Keratinocyte (primary cell): Measurements from ENCODE around the gene FGFR3. TPM values are rescaled to one million over a fixed set of nuclear protein-coding genes. Genes with fewer than 3 reads are reported as not detected.

ENCODE experiments used
- DNase-seq: peaks from one replicate; pipeline ENCODE4 v3.0.0-alpha.2; 2011; ENCODE audit warnings: low read depth, missing footprints, low spot score
- FAIRE-seq: peaks from 2 replicates; lab custom pipeline; 2011; peaks lifted over from hg19 to GRCh38; lab: Jason Lieb, UNC
- H2AFZ ChIP-seq: 2 replicates; pipeline ENCODE4 v1.6.0; 2012; ENCODE audit warnings: low read length, control low read depth, inconsistent platforms; ENCODE audit not compliant: control insufficient read depth
- H3K27ac ChIP-seq: 2 replicates; pipeline ENCODE4 v1.5.1; 2011; ENCODE audit warnings: low read length; ENCODE audit not compliant: control insufficient read depth, insufficient read depth
- H3K27me3 ChIP-seq: 3 replicates; pipeline ENCODE4 v1.6.0; 2011; ENCODE audit warnings: low read length; ENCODE audit not compliant: control insufficient read depth, insufficient read depth; ENCODE audit errors: extremely low read depth
- H3K36me3 ChIP-seq, 2 experiments: 2 replicates in 1 of 2; 3 replicates in 1 of 2; pipeline ENCODE4 v1.5.1; 2011; ENCODE audit warnings: low read length in 2 of 2, mild to moderate bottlenecking in 1 of 2; ENCODE audit not compliant: control insufficient read depth in 2 of 2, insufficient read depth in 2 of 2; ENCODE audit errors: extremely low read depth in 1 of 2
- H3K4me1 ChIP-seq: 3 replicates; pipeline ENCODE4 v1.5.1; 2011; ENCODE audit warnings: low read length; ENCODE audit not compliant: control insufficient read depth, insufficient read depth; ENCODE audit errors: extremely low read depth
- H3K4me2 ChIP-seq: 3 replicates; pipeline ENCODE4 v1.6.0; 2011; ENCODE audit warnings: low read depth, low read length; ENCODE audit not compliant: control insufficient read depth, insufficient read depth; ENCODE audit errors: extremely low read depth
- H3K4me3 ChIP-seq, 3 experiments: fragments of 200-600 bp in 1 of 3; sonication (generic) in 1 of 3; 2 replicates in 2 of 3; 3 replicates in 1 of 3; pipeline ENCODE4 v1.5.1; 2011 to 2016; ENCODE audit warnings: low read length in 3 of 3, mild to moderate bottlenecking in 3 of 3, control low read depth in 2 of 3, inconsistent platforms in 1 of 3, low read depth in 1 of 3, mixed read lengths in 1 of 3, mixed run types in 1 of 3, moderate library complexity in 1 of 3; ENCODE audit not compliant: control insufficient read depth in 2 of 3, insufficient read depth in 2 of 3; ENCODE audit errors: extremely low read depth in 1 of 3
- H3K79me2 ChIP-seq: 2 replicates; pipeline ENCODE4 v1.6.0; 2012; ENCODE audit warnings: low read length; ENCODE audit not compliant: control insufficient read depth, insufficient read depth
- H3K9ac ChIP-seq: 3 replicates; pipeline ENCODE4 v1.6.0; 2011; ENCODE audit warnings: low read length; ENCODE audit not compliant: control insufficient read depth, insufficient read depth; ENCODE audit errors: extremely low read depth
- H3K9me1 ChIP-seq: 3 replicates; pipeline ENCODE4 v1.6.0; 2011; ENCODE audit warnings: low read length; ENCODE audit not compliant: control insufficient read depth, insufficient read depth; ENCODE audit errors: extremely low read depth
- H3K9me3 ChIP-seq: 2 replicates; pipeline ENCODE4 v1.5.1; 2012; ENCODE audit warnings: low read depth, low read length; ENCODE audit not compliant: control insufficient read depth
- H4K20me1 ChIP-seq: 3 replicates; pipeline ENCODE4 v1.6.0; 2011; ENCODE audit warnings: low read length; ENCODE audit not compliant: control insufficient read depth, insufficient read depth; ENCODE audit errors: extremely low read depth
- EZH2 ChIP-seq: IDR thresholded peaks from one replicate; pipeline ENCODE4 v1.6.1; 2012; ENCODE audit warnings: inconsistent platforms, mild to moderate bottlenecking, low read length, moderate library complexity
- dilution Hi-C: fragments of 300-500 bp; cut with MboI; formaldehyde crosslinking; loops from one replicate; pipeline ENCODE4 v1.7.0; 2020; ENCODE audit warnings: low sequenced_read_pairs; ENCODE audit not compliant: extremely low pct_ligation_motif_present
- polyA plus RNA-seq, 5 experiments: library from polyadenylated mRNA; depleted of rRNA in 3 of 5; stranded (reverse) in 3 of 5; stranded (forward) in 1 of 5; unstranded in 1 of 5; fragments of >200 nt; gene quantifications; 1 replicate in 1 of 5; 2 replicates in 3 of 5; 3 replicates in 1 of 5; pipeline versions ENCODE4 v1.2.1 to v1.2.3, GENCODE V29; 2011 to 2012; ENCODE audit warnings: missing spikeins in 2 of 5, low read depth in 1 of 5, low replicate concordance in 1 of 5
- TF ChIP-seq, protein P1 (sequence below), 3 experiments: IDR thresholded peaks in 1 of 3; conservative IDR thresholded peaks in 1 of 3; optimal IDR thresholded peaks in 1 of 3; 2 replicates in 2 of 3; 3 replicates in 1 of 3; pipeline versions ENCODE3 to v1.5.1; 2011; ENCODE audit warnings: low read length in 3 of 3, mild to moderate bottlenecking in 3 of 3, moderate library complexity in 2 of 3, control low read depth in 1 of 3, inconsistent platforms in 1 of 3; ENCODE audit not compliant: insufficient read depth in 2 of 3; ENCODE audit errors: extremely low read depth in 1 of 3

FGFR3 gene
- polyA plus RNA-seq, 1 donor (not counting 4 experiments of a cell fraction or from before 2014, with no cell fraction given), result 45.2 TPM

GRCh38 chr4:1752284-1753041 lies 40.6 kb upstream of the FGFR3 start:
- H3K4me2 ChIP-seq, result peak overlapping the region; percentile 77
- peaks cover 51% of the 10 kb centered on the region for H3K4me1 ChIP-seq
- no peaks in the 10 kb centered on the region for H3K27me3 ChIP-seq
- no peaks in the 10 kb centered on the region for H3K36me3 ChIP-seq
- peak overlapping the region in 2 of 3 experiments; percentile 25 to 45 for H3K4me3 ChIP-seq
- TF ChIP-seq, protein P1, sequence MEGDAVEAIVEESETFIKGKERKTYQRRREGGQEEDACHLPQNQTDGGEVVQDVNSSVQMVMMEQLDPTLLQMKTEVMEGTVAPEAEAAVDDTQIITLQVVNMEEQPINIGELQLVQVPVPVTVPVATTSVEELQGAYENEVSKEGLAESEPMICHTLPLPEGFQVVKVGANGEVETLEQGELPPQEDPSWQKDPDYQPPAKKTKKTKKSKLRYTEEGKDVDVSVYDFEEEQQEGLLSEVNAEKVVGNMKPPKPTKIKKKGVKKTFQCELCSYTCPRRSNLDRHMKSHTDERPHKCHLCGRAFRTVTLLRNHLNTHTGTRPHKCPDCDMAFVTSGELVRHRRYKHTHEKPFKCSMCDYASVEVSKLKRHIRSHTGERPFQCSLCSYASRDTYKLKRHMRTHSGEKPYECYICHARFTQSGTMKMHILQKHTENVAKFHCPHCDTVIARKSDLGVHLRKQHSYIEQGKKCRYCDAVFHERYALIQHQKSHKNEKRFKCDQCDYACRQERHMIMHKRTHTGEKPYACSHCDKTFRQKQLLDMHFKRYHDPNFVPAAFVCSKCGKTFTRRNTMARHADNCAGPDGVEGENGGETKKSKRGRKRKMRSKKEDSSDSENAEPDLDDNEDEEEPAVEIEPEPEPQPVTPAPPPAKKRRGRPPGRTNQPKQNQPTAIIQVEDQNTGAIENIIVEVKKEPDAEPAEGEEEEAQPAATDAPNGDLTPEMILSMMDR (optimal IDR thresholded peaks at IDR 0.05 in 1 of 3, IDR thresholded peaks at IDR 0.05 in 1 of 3, conservative IDR thresholded peaks at IDR 0.05 in 1 of 3; ENCODE audit: extremely low read depth in 1 of 3, insufficient read depth in 2 of 3, low read length in 3 of 3), result peak in 1 of 3 experiments; percentile 20
- no peak for TF ChIP-seq EZH2
- dilution Hi-C loops, result no loop called here
- H2AFZ ChIP-seq, result peak overlapping the region; percentile 54
- DNase-seq (no peak), FAIRE-seq (peak; percentile 89)
- H3K9me1 ChIP-seq, result no peaks in the 10 kb centered on the region
- H4K20me1 ChIP-seq, result no peaks in the 10 kb centered on the region
- H3K9ac ChIP-seq, result peak overlapping the region; percentile 68
- peak overlapping the region; percentile 70 for H3K27ac ChIP-seq
- H3K79me2 ChIP-seq, result no peaks in the 10 kb centered on the region
- H3K9me3 ChIP-seq, result no peaks in the 10 kb centered on the region

- Histone ChIP-seq H3K79me2 (no peaks in the 10 kb centered on the region), H3K9me3 (no peaks in the 10 kb centered on the region), H3K4me3 (no peak overlapping the region), H3K36me3 (no peaks in the 10 kb centered on the region), H3K9me1 (no peaks in the 10 kb centered on the region), H3K4me2 (no peak overlapping the region), H2AFZ (no peak overlapping the region), H3K9ac (peak overlapping the region; percentile 68), H3K27ac (peak overlapping the region; percentile 70), H3K27me3 (no peaks in the 10 kb centered on the region), H4K20me1 (no peaks in the 10 kb centered on the region), H3K4me1 (peaks cover 56% of the 10 kb centered on the region)
- no peak for TF ChIP-seq EZH2
- TF ChIP-seq, protein P1 (optimal IDR thresholded peaks at IDR 0.05 in 1 of 3, IDR thresholded peaks at IDR 0.05 in 1 of 3, conservative IDR thresholded peaks at IDR 0.05 in 1 of 3; ENCODE audit: extremely low read depth in 1 of 3, insufficient read depth in 2 of 3, low read length in 3 of 3), result no peak
- dilution Hi-C loops, result no loop called here
- no peak for DNase-seq
- no peak for FAIRE-seq
These were observed 39.8 kb upstream of the FGFR3 start for GRCh38 chr4:1753294-1753696.
